ENCODE data around the gene CFAP20DC. TPM values are rescaled to one million over a fixed set of nuclear protein-coding genes. Genes with fewer than 3 reads are reported as not detected.

CFAP20DC gene
- total RNA-seq, 1 experiment from 2014 or later: 1.1 TPM

DNA sequence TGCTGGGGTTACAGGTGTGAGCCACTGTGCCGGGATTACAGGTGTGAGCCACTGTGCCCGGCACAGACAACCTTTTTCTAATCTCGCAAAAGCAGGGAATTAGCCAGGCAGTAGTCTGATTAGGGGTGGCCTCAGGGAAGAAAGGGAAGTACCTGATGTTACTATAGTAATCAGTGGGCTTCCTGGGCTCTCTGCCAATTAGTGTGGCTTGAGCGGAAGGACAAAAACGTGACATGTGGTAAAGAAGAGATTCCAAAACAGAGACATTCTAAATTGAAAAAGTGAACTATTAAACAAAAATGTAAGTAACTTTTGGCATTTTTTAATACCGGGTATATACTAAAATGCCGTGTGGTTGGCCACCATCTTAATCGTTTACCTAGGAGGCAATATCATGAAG is 48.1 kb downstream of the CFAP20DC start:
- TF ChIP-seq, protein P1, sequence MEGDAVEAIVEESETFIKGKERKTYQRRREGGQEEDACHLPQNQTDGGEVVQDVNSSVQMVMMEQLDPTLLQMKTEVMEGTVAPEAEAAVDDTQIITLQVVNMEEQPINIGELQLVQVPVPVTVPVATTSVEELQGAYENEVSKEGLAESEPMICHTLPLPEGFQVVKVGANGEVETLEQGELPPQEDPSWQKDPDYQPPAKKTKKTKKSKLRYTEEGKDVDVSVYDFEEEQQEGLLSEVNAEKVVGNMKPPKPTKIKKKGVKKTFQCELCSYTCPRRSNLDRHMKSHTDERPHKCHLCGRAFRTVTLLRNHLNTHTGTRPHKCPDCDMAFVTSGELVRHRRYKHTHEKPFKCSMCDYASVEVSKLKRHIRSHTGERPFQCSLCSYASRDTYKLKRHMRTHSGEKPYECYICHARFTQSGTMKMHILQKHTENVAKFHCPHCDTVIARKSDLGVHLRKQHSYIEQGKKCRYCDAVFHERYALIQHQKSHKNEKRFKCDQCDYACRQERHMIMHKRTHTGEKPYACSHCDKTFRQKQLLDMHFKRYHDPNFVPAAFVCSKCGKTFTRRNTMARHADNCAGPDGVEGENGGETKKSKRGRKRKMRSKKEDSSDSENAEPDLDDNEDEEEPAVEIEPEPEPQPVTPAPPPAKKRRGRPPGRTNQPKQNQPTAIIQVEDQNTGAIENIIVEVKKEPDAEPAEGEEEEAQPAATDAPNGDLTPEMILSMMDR (IDR thresholded peaks at IDR 0.05; ENCODE audit: unreplicated experiment): no peak
- H3K9me3 Mint-ChIP-seq (ENCODE audit: unreplicated experiment): no peaks in the 10 kb centered on the region
- intact Hi-C loops (cut with micrococcal nuclease): no loop called here
- peaks cover 7% of the 10 kb centered on the region for H3K36me3 Mint-ChIP-seq (ENCODE audit: insufficient read depth, unreplicated experiment)
- peaks cover 18% of the 10 kb centered on the region for H3K4me1 Mint-ChIP-seq (ENCODE audit: insufficient read depth, unreplicated experiment)
- no TSS peak for BruUV-seq (replicated peaks)
- POLR2A ChIA-PET: no interaction called here
- H3K27ac Mint-ChIP-seq (ENCODE audit: low read depth, unreplicated experiment): no peak overlapping the region
- CTCF ChIA-PET: interaction anchor here (1.2 kb wide), 1 partner anchor 51 kb away, joined by 3 read pairs; no protein-coding TSS in a partner anchor
- H3K4me3 Mint-ChIP-seq (ENCODE audit: unreplicated experiment): no peak overlapping the region
- DNase-seq (ENCODE audit: unreplicated experiment): no peak
- no peaks in the 10 kb centered on the region for H3K27me3 Mint-ChIP-seq (ENCODE audit: insufficient read depth, unreplicated experiment)

DNA sequence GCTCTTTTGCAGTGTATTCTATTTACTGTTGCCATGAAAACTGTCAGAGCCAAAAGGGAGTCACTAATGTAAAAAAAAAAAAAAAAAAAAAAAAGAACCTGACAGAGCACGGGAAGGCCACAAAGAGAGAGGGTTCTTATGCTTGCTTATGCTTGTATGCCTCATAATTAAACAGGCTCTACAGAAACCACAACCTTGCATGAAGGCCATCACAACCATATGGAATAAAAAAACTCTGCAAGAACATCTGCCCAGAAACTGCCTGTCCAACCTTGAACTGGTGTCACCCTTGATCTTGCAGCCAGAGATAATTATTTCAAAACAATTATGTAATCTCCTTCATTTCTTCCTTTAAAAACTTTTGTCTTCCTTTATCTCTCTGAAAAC is 50.1 kb downstream of the CFAP20DC start:
- H3K4me3 Mint-ChIP-seq (ENCODE audit: unreplicated experiment): no peak overlapping the region
- intact Hi-C loops (cut with micrococcal nuclease): loop anchor here (5.0 to 10.0 kb wide), 5 partner anchors 315 to 815 kb away; no protein-coding TSS in a partner anchor
- no peaks in the 10 kb centered on the region for H3K9me3 Mint-ChIP-seq (ENCODE audit: unreplicated experiment)
- no peaks in the 10 kb centered on the region for H3K27me3 Mint-ChIP-seq (ENCODE audit: insufficient read depth, unreplicated experiment)
- peaks cover 18% of the 10 kb centered on the region for H3K4me1 Mint-ChIP-seq (ENCODE audit: insufficient read depth, unreplicated experiment)
- CTCF ChIA-PET: no interaction called here
- POLR2A ChIA-PET: no interaction called here
- H3K27ac Mint-ChIP-seq (ENCODE audit: low read depth, unreplicated experiment): peak overlapping the region; percentile 91
- BruUV-seq (replicated peaks): no TSS peak
- H3K36me3 Mint-ChIP-seq (ENCODE audit: insufficient read depth, unreplicated experiment): peaks cover 7% of the 10 kb centered on the region
- TF ChIP-seq, protein P1 (IDR thresholded peaks at IDR 0.05; ENCODE audit: unreplicated experiment): no peak
- no peak for DNase-seq (ENCODE audit: unreplicated experiment)

DNA sequence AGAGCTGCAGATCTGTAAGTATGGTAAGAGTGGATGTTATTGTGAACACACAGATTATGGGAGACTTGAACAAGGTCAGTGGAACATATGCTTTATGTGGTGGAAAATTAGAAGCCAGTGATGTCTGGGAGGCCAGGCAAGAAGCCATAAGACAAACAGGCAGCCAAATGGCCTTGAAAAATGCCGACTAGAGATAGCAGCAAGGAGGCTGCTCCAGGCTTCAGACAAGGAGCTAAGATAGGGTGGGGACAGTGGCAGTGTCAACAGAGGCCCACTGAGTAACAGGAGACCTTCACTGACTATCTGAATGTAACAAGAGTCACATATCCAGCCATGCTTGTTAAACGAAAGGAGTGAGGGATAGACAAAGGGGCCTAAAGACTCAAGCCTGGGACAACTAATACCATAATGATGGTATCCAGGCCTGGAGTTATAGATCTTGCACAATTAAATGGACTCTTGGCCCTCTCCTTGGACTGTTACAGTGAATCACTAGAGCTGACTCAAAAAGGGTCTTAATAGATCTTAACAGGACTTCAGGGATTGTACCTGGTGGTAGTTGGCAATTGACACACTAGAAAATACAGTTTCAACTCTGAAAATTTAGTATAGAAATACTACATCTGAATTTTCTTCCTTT is 50.6 kb downstream of the CFAP20DC start:
- DNase-seq (ENCODE audit: unreplicated experiment): peak; percentile 11
- intact Hi-C loops (cut with micrococcal nuclease): loop anchor here (5.0 to 10.0 kb wide), 5 partner anchors 316 to 816 kb away; no protein-coding TSS in a partner anchor
- TF ChIP-seq, protein P1 (IDR thresholded peaks at IDR 0.05; ENCODE audit: unreplicated experiment): no peak
- ChIA-PET CTCF (interaction anchor here (0.6 to 6.9 kb wide), 6 partner anchors 11 to 858 kb away, joined by 3 to 99 read pairs (median 4); no protein-coding TSS in a partner anchor), POLR2A (interaction anchor here (0.6 to 1.1 kb wide), 2 partner anchors 12 to 57 kb away, joined by 3 read pairs; no protein-coding TSS in a partner anchor)
- no peaks in the 10 kb centered on the region for H3K27me3 Mint-ChIP-seq (ENCODE audit: insufficient read depth, unreplicated experiment)
- H3K36me3 Mint-ChIP-seq (ENCODE audit: insufficient read depth, unreplicated experiment): peaks cover 7% of the 10 kb centered on the region
- BruUV-seq (replicated peaks): no TSS peak
- H3K9me3 Mint-ChIP-seq (ENCODE audit: unreplicated experiment): no peaks in the 10 kb centered on the region
- peak overlapping the region; percentile 91 for H3K27ac Mint-ChIP-seq (ENCODE audit: low read depth, unreplicated experiment)
- peaks cover 18% of the 10 kb centered on the region for H3K4me1 Mint-ChIP-seq (ENCODE audit: insufficient read depth, unreplicated experiment)
- H3K4me3 Mint-ChIP-seq (ENCODE audit: unreplicated experiment): no peak overlapping the region

DNA sequence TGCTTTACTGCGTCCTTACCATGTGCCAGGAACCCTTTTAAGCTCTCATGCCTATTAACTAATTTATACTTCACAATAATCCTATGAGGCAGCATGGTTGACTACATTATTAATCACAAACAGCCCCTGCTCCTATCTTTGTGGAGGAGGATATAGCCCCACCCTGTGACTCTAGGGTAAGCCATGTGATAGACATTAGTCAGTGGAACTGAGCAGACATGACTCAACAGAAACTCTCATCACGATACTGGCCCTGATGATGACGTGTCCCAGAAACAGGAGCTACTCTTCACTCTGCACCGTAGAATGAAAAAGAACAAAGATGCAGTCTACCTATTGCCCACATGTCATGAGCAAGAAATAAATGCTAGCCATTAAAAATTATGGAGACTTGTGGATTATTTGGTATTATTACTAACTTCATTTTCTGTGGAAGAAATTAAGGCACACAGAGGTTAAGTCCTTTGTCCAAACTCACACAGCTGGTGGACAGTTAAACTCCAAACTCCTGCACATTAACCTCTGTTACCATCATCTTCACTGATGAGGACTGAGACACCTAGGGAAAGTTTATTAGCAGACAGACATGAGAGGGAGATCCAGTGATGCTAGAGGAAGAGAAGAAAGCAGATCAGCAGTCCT is 51.2 kb downstream of the CFAP20DC start:
- Mint-ChIP-seq H3K36me3 (ENCODE audit: insufficient read depth, unreplicated experiment) (peaks cover 7% of the 10 kb centered on the region), H3K4me3 (ENCODE audit: unreplicated experiment) (no peak overlapping the region), H3K4me1 (ENCODE audit: insufficient read depth, unreplicated experiment) (peaks cover 18% of the 10 kb centered on the region), H3K9me3 (ENCODE audit: unreplicated experiment) (no peaks in the 10 kb centered on the region), H3K27ac (ENCODE audit: low read depth, unreplicated experiment) (peak overlapping the region; percentile 91), H3K27me3 (ENCODE audit: insufficient read depth, unreplicated experiment) (no peaks in the 10 kb centered on the region)
- intact Hi-C loops (cut with micrococcal nuclease): loop anchor here (5.0 to 10.0 kb wide), 5 partner anchors 316 to 816 kb away; no protein-coding TSS in a partner anchor
- ChIA-PET POLR2A (interaction anchor here (0.6 to 1.3 kb wide), 4 partner anchors 12 to 57 kb away, joined by 3 read pairs; no protein-coding TSS in a partner anchor), CTCF (interaction anchor here (0.5 to 6.9 kb wide), 14 partner anchors 8 to 1025 kb away, joined by 3 to 99 read pairs (median 4); no protein-coding TSS in a partner anchor)
- TSS peak; percentile 96 for BruUV-seq (replicated peaks)
- TF ChIP-seq, protein P1 (IDR thresholded peaks at IDR 0.05; ENCODE audit: unreplicated experiment): no peak
- peak; percentile 95 for DNase-seq (ENCODE audit: unreplicated experiment)

Data from MCF 10A (cell line).